Thyroid gland (tissue), 4 donors: ENCODE data around the gene MTCL1. TPM values are rescaled to one million over a fixed set of nuclear protein-coding genes. Genes with fewer than 3 reads are reported as not detected.

Experiments used
- DNase-seq, 2 donors: peaks; one replicate each; pipeline ENCODE4 v3.0.0-alpha.2; 2019
- H3K27ac ChIP-seq, 3 donors: fragments of 200-600 bp; sonication (generic); 1 replicate in 2 of 3; 2 replicates in 1 of 3; pipeline ENCODE4 v1.5.1; 2016 to 2019; ENCODE audit warnings: mild to moderate bottlenecking in 1 of 3, moderate library complexity in 1 of 3
- H3K27me3 ChIP-seq: fragments of 200-600 bp; sonication (generic); one replicate; pipeline ENCODE4 v1.5.1; 2019
- H3K36me3 ChIP-seq, 2 donors: fragments of 200-600 bp; sonication (generic); one replicate each; pipeline ENCODE4 v1.5.1; 2016 to 2019
- H3K4me1 ChIP-seq, 2 donors: fragments of 200-600 bp; sonication (generic); one replicate each; pipeline ENCODE4 v1.5.1; 2017 to 2019
- H3K4me3 ChIP-seq, 3 donors: fragments of 200-600 bp; sonication (generic); replicated peaks in 1 of 3; 1 replicate in 2 of 3; 2 replicates in 1 of 3; pipeline ENCODE4 v1.5.1; 2016; ENCODE audit warnings: mild to moderate bottlenecking in 1 of 3
- H3K9me3 ChIP-seq: fragments of 200-600 bp; sonication (generic); one replicate; pipeline ENCODE4 v1.5.1; 2017
- CTCF ChIP-seq, 6 experiments: fragments of 200-600 bp in 3 of 6; fragments of 450-650 bp in 3 of 6; sonication (generic) in 3 of 6; IDR thresholded peaks; one replicate each; pipeline ENCODE4 v1.5.1; 2016 to 2019; ENCODE audit warnings: antibody characterized with exemption in 6 of 6, mild to moderate bottlenecking in 2 of 6, inconsistent platforms in 1 of 6, moderate library complexity in 1 of 6
- POLR2A ChIP-seq, 2 donors: fragments of 450-650 bp; IDR thresholded peaks; one replicate each; pipeline ENCODE4 v1.6.1; 2017; ENCODE audit warnings: antibody characterized with exemption in 2 of 2, mild to moderate bottlenecking in 2 of 2, moderate library complexity in 1 of 2
- WGBS, 2 donors: methylation state at CpG; one replicate each; pipeline ENCODE4 v1.1.5; 2017; 5-methylcytosine and 5-hydroxymethylcytosine counted together
- intact Hi-C: fragments of 100-400 bp; cut with DNase I; formaldehyde crosslinking; loops from one replicate; pipeline ENCODE4 v1.15.1; 2023
- total RNA-seq, 4 donors: library from RNA; depleted of rRNA; stranded (reverse); fragments of >200 nt; gene quantifications; one replicate each; pipeline ENCODE4 v1.2.3, GENCODE V29; 2016

MTCL1 gene
- total RNA-seq, 4 donors from 2014 or later = 2.0 to 3.2 (median 2.5) TPM

- intact Hi-C loops = no loop called here
These were observed 100.9 kb downstream of the MTCL1 start for GRCh38 chr18:8806100-8806797.

GRCh38 chr18:8806798-8807487 is 101.6 kb downstream of the MTCL1 start:
- H3K9me3 ChIP-seq = no peaks in the 10 kb centered on the region
- H3K27ac ChIP-seq = no peak overlapping the region
- 86 to 97% methylated on average over 11 to 19 of the region's 19 CpGs for WGBS, 2 donors
- H3K36me3 ChIP-seq = no peaks in the 10 kb centered on the region
- TF ChIP-seq CTCF (IDR thresholded peaks at IDR 0.05) = no peak
- TF ChIP-seq POLR2A (IDR thresholded peaks at IDR 0.05) = no peak
- no peaks in the 10 kb centered on the region for H3K27me3 ChIP-seq
- H3K4me1 ChIP-seq = no peaks in the 10 kb centered on the region
- DNase-seq = no peak
- intact Hi-C loops = no loop called here
- no peak overlapping the region for H3K4me3 ChIP-seq

More at GRCh38 chr18:8806100-8806797, 100.9 kb downstream of the MTCL1 start:
- Histone ChIP-seq H3K4me3 (no peak overlapping the region), H3K27me3 (no peaks in the 10 kb centered on the region), H3K27ac (no peak overlapping the region), H3K9me3 (no peaks in the 10 kb centered on the region), H3K36me3 (no peaks in the 10 kb centered on the region), H3K4me1 (no peaks in the 10 kb centered on the region)
- DNase-seq = no peak
- WGBS, 2 donors = 91 to 96% methylated on average over 6 of the region's 6 CpGs
- TF ChIP-seq CTCF (IDR thresholded peaks at IDR 0.05) = no peak
- no peak for TF ChIP-seq POLR2A (IDR thresholded peaks at IDR 0.05)

GRCh38 chr18:8807488-8807805 is 102.1 kb downstream of the MTCL1 start:
- H3K27me3 ChIP-seq = no peaks in the 10 kb centered on the region
- DNase-seq = no peak
- H3K9me3 ChIP-seq = no peaks in the 10 kb centered on the region
- H3K4me3 ChIP-seq = no peak overlapping the region
- intact Hi-C loops = no loop called here
- H3K36me3 ChIP-seq = no peaks in the 10 kb centered on the region
- no peak for TF ChIP-seq CTCF (IDR thresholded peaks at IDR 0.05)
- TF ChIP-seq POLR2A (IDR thresholded peaks at IDR 0.05) = no peak
- no peaks in the 10 kb centered on the region for H3K4me1 ChIP-seq
- WGBS, 2 donors = 69 to 72% methylated on average over 3 of the region's 3 CpGs
- H3K27ac ChIP-seq = no peak overlapping the region

GRCh38 chr18:8808001-8808400 is 102.6 kb downstream of the MTCL1 start:
- Histone ChIP-seq H3K4me1 (no peaks in the 10 kb centered on the region), H3K27me3 (no peaks in the 10 kb centered on the region), H3K9me3 (no peaks in the 10 kb centered on the region), H3K36me3 (no peaks in the 10 kb centered on the region), H3K4me3 (no peak overlapping the region), H3K27ac (no peak overlapping the region)
- TF ChIP-seq CTCF (IDR thresholded peaks at IDR 0.05) (no peak), POLR2A (IDR thresholded peaks at IDR 0.05) (no peak)
- no peak for DNase-seq
- intact Hi-C loops = no loop called here
- 81 to 85% methylated on average over 6 of the region's 6 CpGs for WGBS, 2 donors

- 91 to 92% methylated on average over 13 of the region's 13 CpGs for WGBS, 2 donors
- intact Hi-C loops = no loop called here
- TF ChIP-seq CTCF (IDR thresholded peaks at IDR 0.05) (no peak), POLR2A (IDR thresholded peaks at IDR 0.05) (no peak)
- H3K9me3 ChIP-seq = no peaks in the 10 kb centered on the region
- no peak for DNase-seq
- H3K27ac ChIP-seq = no peak overlapping the region
- no peaks in the 10 kb centered on the region for H3K36me3 ChIP-seq
- no peaks in the 10 kb centered on the region for H3K4me1 ChIP-seq
- H3K4me3 ChIP-seq = no peak overlapping the region
- H3K27me3 ChIP-seq = no peaks in the 10 kb centered on the region
These were observed 104.2 kb downstream of the MTCL1 start for GRCh38 chr18:8809514-8809913.
